NCI-H748 (cell line): ENCODE results near the gene TTC36.
"Not testable (repeated sequence)": the region's sequence is repeated elsewhere in the genome, so short reads cannot be mapped to it uniquely, and the experiment has no call there.

Experiments used
- DNase-seq: peaks from one replicate; lab custom pipeline; 2025; ENCODE audit not compliant: unreplicated experiment; lab: John Stamatoyannopoulos, UW

TTC36 gene, protein sequence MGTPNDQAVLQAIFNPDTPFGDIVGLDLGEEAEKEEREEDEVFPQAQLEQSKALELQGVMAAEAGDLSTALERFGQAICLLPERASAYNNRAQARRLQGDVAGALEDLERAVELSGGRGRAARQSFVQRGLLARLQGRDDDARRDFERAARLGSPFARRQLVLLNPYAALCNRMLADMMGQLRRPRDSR

DNA sequence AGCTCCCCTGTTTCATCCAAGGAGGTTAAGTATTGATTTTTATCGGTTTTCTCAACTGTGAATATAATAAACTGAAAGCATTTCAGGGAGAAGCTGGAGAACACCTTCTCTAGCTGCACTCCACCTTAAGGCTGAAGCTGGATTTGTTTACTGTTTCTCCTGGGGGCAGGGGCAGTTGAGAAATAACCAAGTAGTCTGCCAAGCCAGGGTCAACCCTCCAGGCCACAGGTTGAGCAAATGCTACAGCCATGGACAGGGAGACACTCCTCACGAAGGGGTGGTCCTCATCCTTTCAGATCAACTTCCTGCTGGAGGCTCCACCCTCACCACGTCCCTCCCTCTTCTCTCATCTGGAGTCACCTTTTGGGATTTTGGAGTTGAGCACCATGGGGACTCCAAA is at the start of gene TTC36:
Gene TTC36, plus strand, starts transcription at position 366 of the 400 bp plus-strand sequence. Its CDS starts 21 bp downstream, at position 387.
- no peak for DNase-seq

- not testable (repeated sequence) for DNase-seq
Measured at GRCh38 chr11:118481238-118481637, 46.0 kb upstream of the TTC36 start.

- no peak for DNase-seq
Measured at GRCh38 chr11:118484405-118484804, 42.9 kb upstream of the TTC36 start.

GRCh38 chr11:118485273-118485672 is 42.0 kb upstream of the TTC36 start:
- no peak for DNase-seq

DNA sequence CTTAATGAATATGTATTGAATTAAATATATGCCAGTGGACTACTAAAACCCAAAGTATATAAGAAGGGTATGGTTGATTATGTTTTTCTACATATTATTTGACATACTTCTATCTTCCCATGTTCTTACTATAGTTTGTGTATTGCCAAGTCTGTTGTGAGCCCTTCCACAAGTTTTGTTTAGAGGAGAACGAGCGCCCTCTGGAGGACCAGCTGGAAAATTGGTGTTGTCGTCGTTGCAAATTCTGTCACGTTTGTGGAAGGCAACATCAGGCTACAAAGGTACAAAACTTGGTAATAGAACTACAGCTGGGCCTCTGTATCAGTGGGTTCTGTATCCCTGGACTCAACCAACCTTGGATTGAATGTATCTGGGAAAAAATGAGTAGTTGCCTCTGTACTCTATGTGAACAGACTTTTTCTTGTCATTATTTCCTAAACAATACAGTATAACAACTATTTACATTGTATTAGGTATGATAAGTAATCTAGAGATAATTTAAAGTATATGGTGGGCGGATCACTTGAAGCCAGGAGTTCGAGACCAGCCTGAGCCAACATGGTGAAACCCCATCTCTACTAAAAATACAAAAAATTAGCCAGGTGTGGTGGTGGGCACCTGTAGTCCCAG is 38.7 kb upstream of the TTC36 start:
- DNase-seq, result peak; percentile 45

GRCh38 chr11:118491041-118491440 is 36.2 kb upstream of the TTC36 start:
- no peak for DNase-seq

- no peak for DNase-seq
Measured at GRCh38 chr11:118497831-118498230, 29.4 kb upstream of the TTC36 start.

GRCh38 chr11:118503216-118503615 is 24.1 kb upstream of the TTC36 start:
- DNase-seq, result no peak

GRCh38 chr11:118511601-118512000 is 15.7 kb upstream of the TTC36 start:
- no peak for DNase-seq

DNA sequence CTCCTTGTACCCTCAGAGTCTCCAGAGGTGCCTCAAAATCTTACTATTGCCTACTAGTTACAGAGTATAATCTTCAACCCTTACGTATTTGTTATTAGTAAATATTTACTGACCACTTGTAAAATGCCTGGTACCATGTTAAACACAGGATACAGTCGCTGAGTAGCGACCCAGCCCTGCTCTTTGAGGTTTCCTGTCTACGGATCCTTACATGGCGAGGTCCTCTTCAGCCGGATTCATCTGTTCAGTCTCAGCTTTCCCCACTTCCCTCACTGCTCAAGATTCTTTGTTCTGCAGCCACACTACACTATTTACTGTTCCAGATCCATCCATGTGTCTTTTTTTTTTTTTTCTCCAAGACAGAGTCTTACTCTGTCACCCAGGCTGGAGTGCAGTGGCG is 13.2 kb upstream of the TTC36 start:
- DNase-seq, result no peak

DNA sequence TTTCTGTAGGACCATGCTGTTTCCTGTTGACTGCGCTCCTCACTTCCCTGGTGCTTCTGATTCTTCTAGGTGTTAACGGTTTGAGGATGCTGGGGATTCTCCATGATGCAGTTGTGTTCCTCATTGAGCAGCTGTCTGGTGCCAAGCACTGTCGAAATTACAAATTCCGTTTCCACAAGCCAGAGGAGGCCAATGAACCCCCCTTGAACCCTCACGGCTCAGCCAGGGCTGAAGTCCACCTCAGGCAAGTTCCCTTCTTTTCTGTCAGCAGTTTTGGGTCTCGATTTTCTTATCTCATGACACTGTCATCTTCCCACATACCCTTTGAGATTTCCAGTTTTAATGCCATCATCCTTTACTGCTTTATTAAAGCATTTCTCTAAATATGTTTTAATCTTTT is 7.7 kb upstream of the TTC36 start:
- DNase-seq, result no peak

- DNase-seq, result no peak
Measured at GRCh38 chr11:118521892-118522311, 5.4 kb upstream of the TTC36 start.

- DNase-seq, result no peak
Measured at GRCh38 chr11:118522571-118523072, 4.7 kb upstream of the TTC36 start.

DNA sequence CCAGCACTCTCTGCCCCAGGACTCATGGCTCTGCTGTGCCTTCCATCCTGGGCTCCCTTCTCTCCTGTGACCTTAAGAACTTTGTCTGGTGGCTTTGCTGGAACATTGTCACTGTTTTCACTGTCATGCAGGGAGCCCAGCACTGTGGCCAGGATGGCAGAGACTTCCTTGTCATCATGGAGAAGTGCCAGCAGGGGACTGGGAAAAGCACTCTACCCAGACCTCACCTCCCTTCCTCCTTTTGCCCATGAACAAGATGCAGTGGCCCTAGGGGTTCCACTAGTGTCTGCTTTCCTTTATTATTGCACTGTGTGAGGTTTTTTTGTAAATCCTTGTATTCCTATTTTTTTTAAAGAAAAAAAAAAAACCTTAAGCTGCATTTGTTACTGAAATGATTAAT is 2.9 kb upstream of the TTC36 start:
- DNase-seq, result no peak

DNA sequence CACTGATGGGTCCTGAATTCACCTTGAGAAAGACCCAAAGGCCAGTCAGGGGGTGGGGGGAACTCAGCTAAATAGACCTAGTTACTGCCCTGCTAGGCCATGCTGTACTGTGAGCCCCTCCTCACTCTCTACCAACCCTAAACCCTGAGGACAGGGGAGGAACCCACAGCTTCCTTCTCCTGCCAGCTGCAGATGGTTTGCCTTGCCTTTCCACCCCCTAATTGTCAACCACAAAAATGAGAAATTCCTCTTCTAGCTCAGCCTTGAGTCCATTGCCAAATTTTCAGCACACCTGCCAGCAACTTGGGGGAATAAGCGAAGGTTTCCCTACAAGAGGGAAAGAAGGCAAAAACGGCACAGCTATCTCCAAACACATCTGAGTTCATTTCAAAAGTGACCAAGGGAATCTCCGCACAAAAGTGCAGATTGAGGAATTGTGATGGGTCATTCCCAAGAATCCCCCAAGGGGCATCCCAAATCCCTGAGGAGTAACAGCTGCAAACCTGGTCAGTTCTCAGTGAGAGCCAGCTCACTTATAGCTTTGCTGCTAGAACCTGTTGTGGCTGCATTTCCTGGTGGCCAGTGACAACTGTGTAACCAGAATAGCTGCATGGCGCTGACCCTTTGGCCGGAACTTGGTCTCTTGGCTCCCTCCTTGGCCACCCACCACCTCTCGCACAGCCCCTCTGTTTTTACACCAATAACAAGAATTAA is 2.4 kb upstream of the TTC36 start:
- no peak for DNase-seq

DNA sequence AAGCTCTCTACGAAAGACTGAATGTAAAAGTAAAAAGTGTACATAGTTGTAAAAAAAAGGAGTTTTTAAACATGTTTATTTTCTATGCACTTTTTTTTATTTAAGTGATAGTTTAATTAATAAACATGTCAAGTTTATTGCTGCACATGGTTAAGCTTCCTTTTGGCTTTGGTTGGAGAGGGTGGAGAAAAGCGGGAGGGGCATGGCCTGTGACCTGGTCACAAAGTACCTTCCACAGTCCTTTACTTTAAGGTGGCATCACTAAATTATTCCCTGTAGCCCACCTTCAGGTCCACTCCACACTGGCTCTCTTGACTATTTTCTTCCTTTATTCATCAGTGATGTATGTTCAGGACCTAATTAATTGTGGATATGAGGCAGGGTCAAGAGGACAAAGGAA is 586 bp upstream of the TTC36 start:
- DNase-seq, result no peak

DNA sequence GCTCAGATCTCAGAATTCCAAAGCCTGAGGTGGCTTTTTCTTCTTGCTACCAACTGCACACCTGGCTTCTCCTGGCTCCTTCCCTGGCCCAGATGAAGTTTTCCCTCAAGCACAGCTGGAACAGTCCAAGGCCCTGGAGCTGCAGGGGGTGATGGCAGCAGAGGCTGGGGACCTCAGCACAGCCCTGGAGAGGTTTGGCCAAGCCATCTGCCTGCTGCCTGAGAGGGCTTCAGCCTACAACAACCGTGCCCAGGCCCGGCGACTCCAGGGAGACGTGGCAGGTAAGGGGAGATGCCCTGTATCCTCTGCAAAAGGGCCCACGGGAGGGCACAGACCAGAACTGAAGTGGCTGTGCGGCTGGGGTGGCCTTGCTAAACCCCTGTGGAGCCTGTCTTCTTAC is 1.2 kb downstream of the TTC36 start:
- no peak for DNase-seq

- peak; percentile 7 for DNase-seq
Measured at GRCh38 chr11:118529584-118530175, 2.4 kb downstream of the TTC36 start.

DNA sequence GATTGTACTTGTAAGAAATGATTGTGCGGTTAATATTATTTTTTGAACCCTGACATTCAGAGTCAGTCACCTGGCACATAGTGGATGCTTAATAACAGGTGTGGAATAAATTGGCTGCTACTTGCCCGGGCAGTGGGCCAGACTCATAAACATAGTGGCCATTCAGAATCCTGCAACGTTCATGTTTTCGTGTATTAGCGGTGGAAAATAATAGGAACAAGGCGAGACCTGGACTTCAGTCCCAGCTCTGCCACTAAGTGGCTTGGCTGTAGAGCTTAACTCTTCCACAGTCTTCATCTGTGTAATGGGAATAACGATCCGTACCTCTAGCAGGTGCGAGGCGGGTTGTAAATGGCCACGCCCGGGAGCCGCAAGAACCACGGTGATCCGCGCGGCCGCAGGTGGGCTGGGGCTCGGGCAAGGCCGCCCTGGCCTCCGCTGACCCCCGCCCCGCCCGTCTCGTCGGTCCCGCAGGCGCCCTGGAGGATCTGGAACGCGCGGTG is 3.0 kb downstream of the TTC36 start:
- peak; percentile 81 for DNase-seq

GRCh38 chr11:118530683-118531596 is 3.7 kb downstream of the TTC36 start, which contains the start of gene TMEM25:
TMEM25 (plus strand) TSS chr11:118531192; CDS start chr11:118531802, 610 bp downstream.
- peak; percentile 79 for DNase-seq
